RPMI7951 (cell line): ENCODE data around the gene OR2AK2. TPM values are rescaled to one million over a fixed set of nuclear protein-coding genes. Genes with fewer than 3 reads are reported as not detected.

Source experiments
- total RNA-seq: library from RNA; depleted of rRNA; stranded (reverse); fragments of >200 nt; shearing (Covaris generic); gene quantifications from 2 replicates; pipeline ENCODE4 v1.2.3, GENCODE V29; 2014; rRNA removed

The OR2AK2 gene
- total RNA-seq, 1 experiment from 2014 or later = not detected

Other genes with a start within 250 kb of the OR2AK2 start
- not detected in 2 replicates for gene OR6F1, start 248.6 kb upstream of the OR2AK2 start, total RNA-seq
- gene OR14K1, start 226.6 kb upstream of the OR2AK2 start, total RNA-seq = not detected in 2 replicates
- not detected in 2 replicates for gene OR14A2, start 217.1 kb upstream of the OR2AK2 start, total RNA-seq
- not detected in 2 replicates for gene OR1C1, start 204.7 kb upstream of the OR2AK2 start, total RNA-seq
- gene OR14A16, start 141.1 kb upstream of the OR2AK2 start, total RNA-seq = not detected in 2 replicates
- not detected in 2 replicates for gene OR11L1, start 123.3 kb upstream of the OR2AK2 start, total RNA-seq
- 2.2 and 2.9 TPM in 2 replicates for gene TRIM58, start 108.0 kb upstream of the OR2AK2 start, total RNA-seq
- gene OR2W3, start 69.6 kb upstream of the OR2AK2 start, total RNA-seq = 0.24 TPM in 1 of 2 replicates, not detected in the other
- gene OR2T8, start 45.0 kb upstream of the OR2AK2 start, total RNA-seq = 0.29 TPM in 1 of 2 replicates, not detected in the other
- not detected in 2 replicates for gene OR2AJ1, start 40.3 kb upstream of the OR2AK2 start, total RNA-seq
- gene OR2L8, start 16.4 kb upstream of the OR2AK2 start, total RNA-seq = not detected in 2 replicates
- not detected in 2 replicates for gene OR2L5, start 48.4 kb downstream of the OR2AK2 start, total RNA-seq
- not detected in 2 replicates for gene OR2L2, start 64.8 kb downstream of the OR2AK2 start, total RNA-seq
- not detected in 2 replicates for gene OR2L3, start 81.6 kb downstream of the OR2AK2 start, total RNA-seq
- gene OR2L13, start 130.0 kb downstream of the OR2AK2 start, total RNA-seq = not detected in 2 replicates
- not detected in 2 replicates for gene OR2M5, start 179.9 kb downstream of the OR2AK2 start, total RNA-seq
- not detected in 2 replicates for gene OR2M2, start 209.6 kb downstream of the OR2AK2 start, total RNA-seq
- gene OR2M3, start 232.0 kb downstream of the OR2AK2 start, total RNA-seq = not detected in 2 replicates